Spleen (tissue), 11 donors: ENCODE results near the gene MAP2K1. TPM values are rescaled to one million over a fixed set of nuclear protein-coding genes. Genes with fewer than 3 reads are reported as not detected.

Experiments used
- DNase-seq: peaks from one replicate; pipeline ENCODE4 v3.0.0-alpha.2; 2020
- H3K27ac ChIP-seq, 8 donors: fragments of 200-600 bp; sonication (generic) in 7 of 8; 1 replicate in 4 of 8; 2 replicates in 4 of 8; pipeline versions ENCODE4 v1.5.0 to v1.8.0; 2016 to 2021; ENCODE audit warnings: inconsistent platforms in 4 of 8, mild to moderate bottlenecking in 4 of 8, moderate library complexity in 1 of 8
- H3K27me3 ChIP-seq, 7 donors: fragments of 200-600 bp; sonication (generic) in 6 of 7; replicated peaks in 1 of 7; 1 replicate in 4 of 7; 2 replicates in 3 of 7; pipeline versions ENCODE4 v1.5.0 to v1.8.0; 2016 to 2021; ENCODE audit warnings: inconsistent platforms in 3 of 7, mild to moderate bottlenecking in 1 of 7
- H3K36me3 ChIP-seq, 6 donors: fragments of 200-600 bp; sonication (generic) in 5 of 6; 1 replicate in 4 of 6; 2 replicates in 2 of 6; pipeline versions ENCODE4 v1.5.0 to v1.8.0; 2016 to 2021; ENCODE audit warnings: inconsistent platforms in 2 of 6
- H3K4me1 ChIP-seq, 6 donors: fragments of 200-600 bp; sonication (generic) in 5 of 6; 1 replicate in 3 of 6; 2 replicates in 3 of 6; pipeline versions ENCODE4 v1.5.0 to v1.8.0; 2016 to 2021; ENCODE audit warnings: inconsistent platforms in 3 of 6
- H3K4me3 ChIP-seq, 8 donors: fragments of 200-600 bp; sonication (generic) in 7 of 8; 1 replicate in 4 of 8; 2 replicates in 4 of 8; pipeline versions ENCODE4 v1.5.0 to v1.8.0; 2016 to 2021; ENCODE audit warnings: inconsistent platforms in 4 of 8, mild to moderate bottlenecking in 4 of 8, moderate library complexity in 2 of 8
- H3K9me3 ChIP-seq, 8 donors: fragments of 200-600 bp; sonication (generic) in 7 of 8; 1 replicate in 4 of 8; 2 replicates in 4 of 8; pipeline versions ENCODE4 v1.5.0 to v1.8.0; 2016 to 2021; ENCODE audit warnings: inconsistent platforms in 4 of 8
- CTCF ChIP-seq, 11 experiments: fragments of 200-600 bp in 7 of 11; fragments of 450-650 bp in 4 of 11; sonication (generic) in 4 of 11; IDR thresholded peaks in 8 of 11; conservative IDR thresholded peaks in 3 of 11; 1 replicate in 7 of 11; 2 replicates in 4 of 11; pipeline versions ENCODE4 v1.4.0 to v1.8.0; 2016 to 2021; ENCODE audit warnings: antibody characterized with exemption in 11 of 11, inconsistent platforms in 4 of 11, mild to moderate bottlenecking in 1 of 11
- POLR2A ChIP-seq, 3 donors: fragments of 450-650 bp; IDR thresholded peaks; one replicate each; pipeline ENCODE4 v1.5.1; 2017; ENCODE audit warnings: antibody characterized with exemption in 3 of 3, mild to moderate bottlenecking in 1 of 3
- POLR2AphosphoS5 ChIP-seq, 3 donors: sonication (generic); formaldehyde crosslinking; IDR thresholded peaks; one replicate each; pipeline ENCODE4 v1.5.1; 2017; ENCODE audit warnings: antibody characterized with exemption in 3 of 3
- WGBS, 5 donors: extraction: QIAGEN DNeasy Blood & Tissue Kit in 3 of 5; methylation state at CpG; one replicate each; pipeline versions ENCODE4 v1.1.5 to v1.1.7; 2013 to 2018; 5-methylcytosine and 5-hydroxymethylcytosine counted together
- intact Hi-C: fragments of 100-400 bp; cut with DNase I; formaldehyde crosslinking; loops from one replicate; pipeline ENCODE4 v1.15.0; 2023; ENCODE audit warnings: low total_unique reads
- polyA plus RNA-seq, 3 donors: library from polyadenylated mRNA; stranded (reverse); fragments of 200-250 nt; gene quantifications; one replicate each; pipeline ENCODE4 v1.2.1, GENCODE V29; 2013
- total RNA-seq, 7 donors: library from RNA; depleted of rRNA in 3 of 7; stranded (reverse); fragments of >200 nt in 3 of 7; fragmentation: NEBNext Ultra II Directional in 4 of 7; extraction: Animal tissue kit (Norgen Biotek cat#: 25700) in 4 of 7; gene quantifications; one replicate each; pipeline versions ENCODE4 v1.1.0 to v1.2.1, GENCODE V29; 2016 to 2021
- donor health status: healthy with polysubstance abuse.
- donor health status: DM: no; HTN: no; CAD: no; lungs with moderate emphysema.
- donor health status: DM: no; HTN: no; CAD: no.
- donor health status: Bipolar disorder and iron deficiency.
- donor health status: healthy.
- donor health status: DM: no; HTN: no; CAD: no.
- donor health status: DM: yes; HTN: yes; CAD: no.

The MAP2K1 gene
- total and polyA plus RNA-seq, 10 donors: 20.2 to 56.9 (median 40.7) TPM

GRCh38 chr15:66452420-66452819 is 65.7 kb downstream of the MAP2K1 start:
- Histone ChIP-seq H3K27ac (no peak overlapping the region), H3K36me3 (peaks cover 0 to 56% (median 0%) of the 10 kb centered on the region in 6 donors), H3K27me3 (no peaks in the 10 kb centered on the region), H3K4me1 (no peaks in the 10 kb centered on the region), H3K4me3 (no peak overlapping the region), H3K9me3 (no peaks in the 10 kb centered on the region)
- no peak for DNase-seq
- 92 to 97% (median 96%) methylated on average over 4 of the region's 4 CpGs for WGBS, 5 donors
- TF ChIP-seq POLR2AphosphoS5 (IDR thresholded peaks at IDR 0.05): no peak
- TF ChIP-seq POLR2A (IDR thresholded peaks at IDR 0.05): no peak
- TF ChIP-seq CTCF (IDR thresholded peaks at IDR 0.05 in 8 of 11, conservative IDR thresholded peaks at IDR 0.05 in 3 of 11): no peak
- intact Hi-C loops: no loop called here

GRCh38 chr15:66452971-66453580 is 66.4 kb downstream of the MAP2K1 start:
- no peak for DNase-seq
- Histone ChIP-seq H3K27ac (peak overlapping the region in 1 of 8 donors; percentile 26), H3K4me1 (no peaks in the 10 kb centered on the region), H3K4me3 (no peak overlapping the region), H3K36me3 (peaks cover 0 to 49% (median 0%) of the 10 kb centered on the region in 6 donors), H3K9me3 (no peaks in the 10 kb centered on the region), H3K27me3 (no peaks in the 10 kb centered on the region)
- intact Hi-C loops: no loop called here
- WGBS, 5 donors: 87 to 100% (median 100%) methylated on average over 1 of the region's 1 CpG
- TF ChIP-seq POLR2AphosphoS5 (IDR thresholded peaks at IDR 0.05): no peak
- no peak for TF ChIP-seq POLR2A (IDR thresholded peaks at IDR 0.05)

GRCh38 chr15:66454143-66454542 is 67.4 kb downstream of the MAP2K1 start:
- H3K27ac ChIP-seq: peak overlapping the region in 1 of 8 donors; percentile 26
- no peaks in the 10 kb centered on the region for H3K4me1 ChIP-seq
- peaks cover 0 to 50% (median 0%) of the 10 kb centered on the region in 6 donors for H3K36me3 ChIP-seq
- no peaks in the 10 kb centered on the region for H3K27me3 ChIP-seq
- TF ChIP-seq CTCF (IDR thresholded peaks at IDR 0.05 in 8 of 11, conservative IDR thresholded peaks at IDR 0.05 in 3 of 11): no peak
- TF ChIP-seq POLR2A (IDR thresholded peaks at IDR 0.05): no peak
- no peak for TF ChIP-seq POLR2AphosphoS5 (IDR thresholded peaks at IDR 0.05)
- DNase-seq: no peak
- no peak overlapping the region for H3K4me3 ChIP-seq
- no peaks in the 10 kb centered on the region for H3K9me3 ChIP-seq
- WGBS, 5 donors: 81 to 91% (median 86%) methylated on average over 2 of the region's 2 CpGs
- intact Hi-C loops: no loop called here

GRCh38 chr15:66456211-66456610 is 69.5 kb downstream of the MAP2K1 start:
- TF ChIP-seq CTCF (IDR thresholded peaks at IDR 0.05 in 8 of 11, conservative IDR thresholded peaks at IDR 0.05 in 3 of 11) (no peak), POLR2A (IDR thresholded peaks at IDR 0.05) (no peak), POLR2AphosphoS5 (IDR thresholded peaks at IDR 0.05) (no peak)
- H3K36me3 ChIP-seq: peaks cover 0 to 53% (median 0%) of the 10 kb centered on the region in 6 donors
- no peak overlapping the region for H3K27ac ChIP-seq
- H3K4me1 ChIP-seq: no peaks in the 10 kb centered on the region
- no peak for DNase-seq
- H3K4me3 ChIP-seq: no peak overlapping the region
- H3K9me3 ChIP-seq: no peaks in the 10 kb centered on the region
- no peaks in the 10 kb centered on the region for H3K27me3 ChIP-seq
- WGBS, 5 donors: 79 to 93% (median 84%) methylated on average over 3 of the region's 3 CpGs
- intact Hi-C loops: no loop called here
